Smooth muscle cell of bladder (primary cell): ENCODE results near the gene ACCS. TPM values are rescaled to one million over a fixed set of nuclear protein-coding genes. Genes with fewer than 3 reads are reported as not detected.

Experiments
- total RNA-seq: library from RNA; depleted of rRNA; stranded (reverse); fragments of >200 nt; gene quantifications from 2 replicates; pipeline ENCODE4 v1.2.3, GENCODE V29; 2014

Gene ACCS
- 8.7 and 15.7 TPM in 2 replicates for total RNA-seq

GRCh38 chr11:44065841-44066731 is at the start of gene ACCS:
Gene ACCS, plus strand, starts transcription at chr11:44066270. Its CDS starts 1,358 bp downstream, at chr11:44067628.

GRCh38 chr11:44047931-44048431 is 18.1 kb upstream of the ACCS start, which contains the start of gene ACCSL:
Gene ACCSL, plus strand, starts transcription at chr11:44047981. Its CDS starts 56 bp downstream, at chr11:44048037.

GRCh38 chr11:44095506-44096359 is 29.7 kb downstream of the ACCS start, which contains the start of gene EXT2:
Gene EXT2, plus strand, starts transcription at chr11:44095678. Its CDS starts 12,035 bp downstream, at chr11:44107713.

Other genes starting within 250 kb of the ACCS start
- 36.5 and 42.4 TPM in 2 replicates for gene ALKBH3, start 185.4 kb upstream of the ACCS start, total RNA-seq
- 10.5 and 11.5 TPM in 2 replicates for gene C11orf96, start 123.6 kb upstream of the ACCS start, total RNA-seq
- gene ACCSL, start 18.3 kb upstream of the ACCS start, total RNA-seq = under 0.01 TPM in 1 of 2 replicates, not detected in the other
- gene EXT2, start 29.4 kb downstream of the ACCS start, total RNA-seq = 194 TPM in 2 replicates
- under 0.01 TPM in 1 of 2 replicates, not detected in the other for gene ALX4, start 243.9 kb downstream of the ACCS start, total RNA-seq